NOMO-1 treated with dmso at 0.1 percent for 144 hours (cell line): Measurements from ENCODE around the gene DHRS4.
"Not testable (repeated sequence)": the region's sequence is repeated elsewhere in the genome, so short reads cannot be mapped to it uniquely, and the experiment has no call there.

Experiments
- DNase-seq: peaks from one replicate; lab custom pipeline; 2025; ENCODE audit not compliant: unreplicated experiment; lab: John Stamatoyannopoulos, UW

Gene DHRS4

GRCh38 chr14:23939607-23940326, 13.8 kb upstream of the DHRS4 start:
- DNase-seq = no peak

- DNase-seq = no peak
Measured at GRCh38 chr14:23941230-23941629, 12.3 kb upstream of the DHRS4 start.

GRCh38 chr14:23941669-23942068, 11.9 kb upstream of the DHRS4 start:
- no peak for DNase-seq

GRCh38 chr14:23942587-23942986, 11.0 kb upstream of the DHRS4 start:
- DNase-seq = no peak

- not testable (repeated sequence) for DNase-seq
Measured at GRCh38 chr14:23949069-23949468, 4.5 kb upstream of the DHRS4 start.

GRCh38 chr14:23950411-23951135, 3.0 kb upstream of the DHRS4 start:
- no peak for DNase-seq

GRCh38 chr14:23951136-23951466, 2.5 kb upstream of the DHRS4 start:
- DNase-seq = not testable (repeated sequence)

GRCh38 chr14:23951590-23952201, 1.9 kb upstream of the DHRS4 start:
- DNase-seq = no peak

- DNase-seq = not testable (repeated sequence)
Measured at GRCh38 chr14:23953116-23953463, 480 bp upstream of the DHRS4 start.

GRCh38 chr14:23954279-23954614, 677 bp downstream of the DHRS4 start:
- DNase-seq = not testable (repeated sequence)

- DNase-seq = not testable (repeated sequence)
Measured at GRCh38 chr14:23954965-23955364, 1.4 kb downstream of the DHRS4 start.

GRCh38 chr14:23955811-23956210, 2.2 kb downstream of the DHRS4 start:
- DNase-seq = not testable (repeated sequence)

GRCh38 chr14:23957913-23958569, 4.5 kb downstream of the DHRS4 start:
- DNase-seq = not testable (repeated sequence)

GRCh38 chr14:23960899-23961298, 7.3 kb downstream of the DHRS4 start:
- DNase-seq = not testable (repeated sequence)

- DNase-seq = not testable (repeated sequence)
Measured at GRCh38 chr14:23961704-23962103, 8.1 kb downstream of the DHRS4 start.

- DNase-seq = not testable (repeated sequence)
Measured at GRCh38 chr14:23969130-23969480, 15.5 kb downstream of the DHRS4 start.

- DNase-seq = peak; percentile 1
Measured at GRCh38 chr14:23969481-23970282, 16.1 kb downstream of the DHRS4 start.

GRCh38 chr14:23970283-23970659, 16.7 kb downstream of the DHRS4 start:
- DNase-seq = not testable (repeated sequence)

- DNase-seq = not testable (repeated sequence)
Measured at GRCh38 chr14:23973178-23973577, 19.6 kb downstream of the DHRS4 start.

- DNase-seq = not testable (repeated sequence)
Measured at GRCh38 chr14:23974041-23974440, 20.5 kb downstream of the DHRS4 start.

GRCh38 chr14:23977208-23977607, 23.6 kb downstream of the DHRS4 start:
- DNase-seq = not testable (repeated sequence)
